Heart left ventricle (tissue), 13 donors: ENCODE data around the gene ULK4.

Source experiments
- POLR2A ChIP-seq, 2 donors: fragments of 450-650 bp; IDR thresholded peaks; one replicate each; pipeline ENCODE4 v1.6.1; 2017; ENCODE audit warnings: antibody characterized with exemption in 2 of 2, mild to moderate bottlenecking in 2 of 2, moderate library complexity in 2 of 2
- TF ChIP-seq, protein P1 (sequence below), 12 donors: fragments of 200-600 bp; sonication (generic) in 4 of 12; IDR thresholded peaks; one replicate each; pipeline versions ENCODE4 v1.5.0 to v1.8.0; 2018 to 2022; ENCODE audit warnings: antibody characterized with exemption in 12 of 12, mild to moderate bottlenecking in 5 of 12
- donor health status: ischemic (EF 13 %, LVEDD 7.1; RV severe dilation, severe dysfunction).
- donor health status: DM: no; HTN: yes; CAD: no.
- donor health status: DM: no; HTN: no; CAD: no.
- donor health status: ischemic (EF 25% LVEDD 6.9; RV normal size, moderate dysfunction).
- donor health status: ischemic (EF 25% LVEDD 5.7; RV mildly dilated, moderate dysfunction).
- donor health status: ischemic (EF 35%, LVEDD 5.7; RV mildly dilated, moderate dysfunction).
- donor health status: nonischemic (EF 11% LVEDD 7.7; RV severe dilation, severe dysfunction).
- donor health status: DM: yes; HTN: yes; CAD: no.
- donor health status: PGD.
- donor health status: ischemic (EF 29% LVEDD 5.4; RV normal size, mild dysfunction).
- donor health status: nonischemic (EF 23%, LVEDD 6.1; RV moderate dilation, normal function).

DNA sequence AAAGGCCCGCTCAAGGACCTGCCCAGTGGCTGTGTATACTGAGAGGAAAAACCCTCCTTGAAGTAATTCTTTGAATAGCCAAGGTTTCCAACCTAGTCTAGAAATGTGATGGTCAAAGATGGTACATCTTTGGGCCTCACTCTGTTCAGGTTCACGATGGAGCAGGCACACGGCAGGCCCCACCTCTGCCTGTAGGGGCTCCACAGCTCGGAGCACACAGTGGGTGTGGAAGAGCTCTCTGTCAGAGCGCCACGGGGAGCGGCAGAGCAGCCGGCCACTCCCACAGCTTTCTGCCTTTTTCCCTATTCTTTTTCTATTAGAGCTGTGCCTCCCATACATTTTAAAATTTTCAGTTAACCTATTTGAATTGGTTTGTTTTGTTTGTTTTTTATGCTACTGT lies 673.1 kb downstream of the ULK4 start:
- TF ChIP-seq, protein P1, sequence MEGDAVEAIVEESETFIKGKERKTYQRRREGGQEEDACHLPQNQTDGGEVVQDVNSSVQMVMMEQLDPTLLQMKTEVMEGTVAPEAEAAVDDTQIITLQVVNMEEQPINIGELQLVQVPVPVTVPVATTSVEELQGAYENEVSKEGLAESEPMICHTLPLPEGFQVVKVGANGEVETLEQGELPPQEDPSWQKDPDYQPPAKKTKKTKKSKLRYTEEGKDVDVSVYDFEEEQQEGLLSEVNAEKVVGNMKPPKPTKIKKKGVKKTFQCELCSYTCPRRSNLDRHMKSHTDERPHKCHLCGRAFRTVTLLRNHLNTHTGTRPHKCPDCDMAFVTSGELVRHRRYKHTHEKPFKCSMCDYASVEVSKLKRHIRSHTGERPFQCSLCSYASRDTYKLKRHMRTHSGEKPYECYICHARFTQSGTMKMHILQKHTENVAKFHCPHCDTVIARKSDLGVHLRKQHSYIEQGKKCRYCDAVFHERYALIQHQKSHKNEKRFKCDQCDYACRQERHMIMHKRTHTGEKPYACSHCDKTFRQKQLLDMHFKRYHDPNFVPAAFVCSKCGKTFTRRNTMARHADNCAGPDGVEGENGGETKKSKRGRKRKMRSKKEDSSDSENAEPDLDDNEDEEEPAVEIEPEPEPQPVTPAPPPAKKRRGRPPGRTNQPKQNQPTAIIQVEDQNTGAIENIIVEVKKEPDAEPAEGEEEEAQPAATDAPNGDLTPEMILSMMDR (IDR thresholded peaks at IDR 0.05), result no peak
- TF ChIP-seq POLR2A (IDR thresholded peaks at IDR 0.05), result no peak
